WTC11 (cell line): Measurements from ENCODE around the gene CCSER1. TPM values are rescaled to one million over a fixed set of nuclear protein-coding genes. Genes with fewer than 3 reads are reported as not detected.

Experiments
- ATAC-seq: fragments of 200-7000 bp; cut with Tn5 transposase; 2 replicates; pipeline ENCODE4 v1.10.0; 2021; ENCODE audit warnings: mild to moderate bottlenecking, moderate library complexity
- CTCF ChIA-PET: fragments of 300-600 bp; sonication (Branson Sonifier 250); formaldehyde crosslinking; loops from one replicate; lab custom pipeline; 2021; ENCODE audit warnings: antibody characterized with exemption; lab: Charles Lee
- POLR2A ChIA-PET: fragments of 350-600 bp; sonication (Branson Sonifier 250); formaldehyde crosslinking; loops from one replicate; lab custom pipeline; 2021; ENCODE audit warnings: antibody characterized with exemption; lab: Charles Lee
- DNase-seq: peaks from one replicate; pipeline ENCODE4 v3.0.0; 2021; ENCODE audit warnings: low spot score
- H3K27ac Mint-ChIP-seq: 2 replicates; pipeline ENCODE4 v1.8.0; 2021; ENCODE audit warnings: mixed read lengths
- H3K27me3 Mint-ChIP-seq: 2 replicates; pipeline ENCODE4 v1.8.0; 2021; ENCODE audit warnings: low read depth, mild to moderate bottlenecking, moderate library complexity, mixed read lengths
- H3K36me3 Mint-ChIP-seq: 2 replicates; pipeline ENCODE4 v1.8.0; 2021; ENCODE audit warnings: mixed read lengths
- H3K4me1 Mint-ChIP-seq: 2 replicates; pipeline ENCODE4 v1.8.0; 2022; ENCODE audit warnings: mixed read lengths
- H3K4me3 Mint-ChIP-seq: 2 replicates; pipeline ENCODE4 v1.8.0; 2021; ENCODE audit warnings: mild to moderate bottlenecking, moderate library complexity, mixed read lengths
- H3K9me3 Mint-ChIP-seq: 2 replicates; pipeline ENCODE4 v1.8.0; 2021; ENCODE audit warnings: mixed read lengths
- ELF4 ChIP-seq: sonication (generic); formaldehyde crosslinking; IDR thresholded peaks from 2 replicates; pipeline ENCODE4 v1.8.1; 2022; ENCODE audit warnings: low read depth, mild to moderate bottlenecking, moderate library complexity, missing genetic modification reagents
- ESRRA ChIP-seq: sonication (generic); formaldehyde crosslinking; IDR thresholded peaks from 2 replicates; pipeline ENCODE4 v1.8.1; 2022; ENCODE audit warnings: mild to moderate bottlenecking, missing genetic modification reagents, borderline replicate concordance
- GRHL2 ChIP-seq: fragments of 250-450 bp; sonication (Bioruptor Pico); IDR thresholded peaks from 2 replicates; pipeline ENCODE4 v1.8.0; 2022; ENCODE audit warnings: mild to moderate bottlenecking, moderate library complexity; ENCODE audit not compliant: insufficient replicate concordance, severe bottlenecking
- HMGA2 ChIP-seq: fragments of 250-450 bp; sonication (Bioruptor Pico); IDR thresholded peaks from 2 replicates; pipeline ENCODE4 v1.4.0; 2021; ENCODE audit warnings: mild to moderate bottlenecking, moderate library complexity
- JAZF1 ChIP-seq: fragments of 250-450 bp; sonication (Bioruptor Pico); IDR thresholded peaks from 2 replicates; pipeline ENCODE4 v1.9.0; 2021; ENCODE audit warnings: moderate library complexity, mild to moderate bottlenecking, inconsistent platforms
- JUN ChIP-seq: sonication (generic); formaldehyde crosslinking; IDR thresholded peaks from 2 replicates; pipeline ENCODE4 v1.8.0; 2023; ENCODE audit warnings: mild to moderate bottlenecking, missing genetic modification reagents
- SMAD3 ChIP-seq: sonication (generic); formaldehyde crosslinking; IDR thresholded peaks from 2 replicates; pipeline ENCODE4 v1.8.0; 2022; ENCODE audit warnings: missing genetic modification reagents, mild to moderate bottlenecking, borderline replicate concordance
- SMAD4 ChIP-seq: sonication (generic); formaldehyde crosslinking; IDR thresholded peaks from 2 replicates; pipeline ENCODE4 v1.8.0; 2022; ENCODE audit warnings: mild to moderate bottlenecking, missing genetic modification reagents
- TEAD1 ChIP-seq: sonication (generic); formaldehyde crosslinking; IDR thresholded peaks from 2 replicates; pipeline ENCODE4 v1.8.0; 2022; ENCODE audit warnings: mild to moderate bottlenecking, missing genetic modification reagents
- TP53 ChIP-seq: sonication (generic); formaldehyde crosslinking; IDR thresholded peaks from 2 replicates; pipeline ENCODE4 v1.8.1; 2023; ENCODE audit warnings: mild to moderate bottlenecking, missing genetic modification reagents
- ZNF396 ChIP-seq: fragments of 250-450 bp; sonication (Bioruptor Pico); IDR thresholded peaks from 2 replicates; pipeline ENCODE4 v1.8.0; 2021; ENCODE audit warnings: mild to moderate bottlenecking, moderate library complexity, borderline replicate concordance
- ZNF416 ChIP-seq: fragments of 250-450 bp; sonication (Bioruptor Pico); IDR thresholded peaks from 2 replicates; pipeline ENCODE4 v1.9.0; 2021; ENCODE audit warnings: mild to moderate bottlenecking, inconsistent platforms
- total RNA-seq: library from RNA; stranded (reverse); gene quantifications from 3 replicates; pipeline ENCODE4 v1.2.3, GENCODE V29; 2021
- TF ChIP-seq, protein P1 (sequence below): sonication (generic); formaldehyde crosslinking; IDR thresholded peaks from 2 replicates; pipeline ENCODE4 v1.8.1; 2022; ENCODE audit warnings: low read depth, missing genetic modification reagents, borderline replicate concordance
- TF ChIP-seq, protein P2 (sequence below): sonication (generic); formaldehyde crosslinking; IDR thresholded peaks from 2 replicates; pipeline ENCODE4 v1.8.1; 2023; ENCODE audit warnings: mild to moderate bottlenecking, missing genetic modification reagents, moderate library complexity
- TF ChIP-seq, protein P3 (sequence below): sonication (generic); formaldehyde crosslinking; IDR thresholded peaks from 2 replicates; pipeline ENCODE4 v1.8.1; 2023; ENCODE audit warnings: mild to moderate bottlenecking, moderate library complexity, missing genetic modification reagents
- TF ChIP-seq, protein P4 (sequence below): sonication (generic); formaldehyde crosslinking; IDR thresholded peaks from 2 replicates; pipeline ENCODE4 v1.8.0; 2023; ENCODE audit warnings: missing genetic modification reagents, mild to moderate bottlenecking, borderline replicate concordance
- TF ChIP-seq, protein P5 (sequence below): sonication (generic); formaldehyde crosslinking; IDR thresholded peaks from 2 replicates; pipeline ENCODE4 v1.8.1; 2022; ENCODE audit warnings: missing genetic modification reagents, borderline replicate concordance
- TF ChIP-seq, protein P6 (sequence below): sonication (generic); formaldehyde crosslinking; IDR thresholded peaks from 2 replicates; pipeline ENCODE4 v1.8.0; 2022; ENCODE audit warnings: mild to moderate bottlenecking, missing genetic modification reagents

The CCSER1 gene
- total RNA-seq, 1 experiment from 2014 or later, result 0.87 TPM

DNA sequence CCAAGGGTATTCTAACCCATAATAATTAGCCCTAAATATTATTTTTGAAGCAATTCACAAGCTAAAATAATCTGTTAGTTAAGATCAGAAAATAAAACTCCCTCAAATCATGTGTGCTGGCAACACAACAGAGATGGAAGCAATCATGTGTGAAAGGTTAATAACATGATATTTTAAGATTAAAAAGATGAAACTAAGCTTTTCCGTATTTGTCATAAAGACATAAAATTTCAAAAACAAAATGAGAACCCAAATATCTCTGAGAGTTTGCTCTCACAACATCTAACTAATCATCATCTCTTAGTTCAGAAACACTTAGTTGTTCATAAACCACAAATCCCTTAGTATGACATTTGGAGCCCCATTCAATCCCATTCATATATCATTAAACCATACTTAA, 749.1 kb downstream of the CCSER1 start:
- CTCF ChIA-PET, result no interaction called here

DNA sequence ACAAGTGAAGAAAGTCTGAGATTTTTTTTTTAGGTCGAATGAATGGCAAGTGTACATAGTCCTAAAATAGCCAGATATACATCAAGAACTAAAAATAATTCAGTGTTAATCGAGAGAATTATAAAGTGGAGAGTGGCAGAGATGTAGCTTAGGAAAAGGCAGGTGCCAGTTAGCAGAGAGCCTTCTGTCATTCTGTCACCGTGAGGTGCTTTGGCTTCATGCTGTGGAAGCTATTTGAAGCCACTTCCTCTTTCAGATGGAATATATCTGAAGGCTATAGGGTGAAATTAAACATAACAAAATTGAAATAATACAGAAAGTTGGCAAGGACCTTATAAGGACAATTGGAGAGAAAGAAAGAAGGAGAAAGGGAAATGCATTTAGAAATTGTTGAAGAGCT, 756.3 kb downstream of the CCSER1 start:
- Mint-ChIP-seq H3K4me1 (peaks cover 14% of the 10 kb centered on the region), H3K9me3 (peaks cover 8% of the 10 kb centered on the region), H3K36me3 (no peaks in the 10 kb centered on the region), H3K27ac (no peak overlapping the region), H3K27me3 (no peaks in the 10 kb centered on the region), H3K4me3 (no peak overlapping the region)
- POLR2A ChIA-PET, result interaction anchor here (0.6 kb wide), 2 partner anchors 138 to 827 kb away, joined by 7 to 8 read pairs; no protein-coding TSS in a partner anchor
- TF ChIP-seq, protein P1, sequence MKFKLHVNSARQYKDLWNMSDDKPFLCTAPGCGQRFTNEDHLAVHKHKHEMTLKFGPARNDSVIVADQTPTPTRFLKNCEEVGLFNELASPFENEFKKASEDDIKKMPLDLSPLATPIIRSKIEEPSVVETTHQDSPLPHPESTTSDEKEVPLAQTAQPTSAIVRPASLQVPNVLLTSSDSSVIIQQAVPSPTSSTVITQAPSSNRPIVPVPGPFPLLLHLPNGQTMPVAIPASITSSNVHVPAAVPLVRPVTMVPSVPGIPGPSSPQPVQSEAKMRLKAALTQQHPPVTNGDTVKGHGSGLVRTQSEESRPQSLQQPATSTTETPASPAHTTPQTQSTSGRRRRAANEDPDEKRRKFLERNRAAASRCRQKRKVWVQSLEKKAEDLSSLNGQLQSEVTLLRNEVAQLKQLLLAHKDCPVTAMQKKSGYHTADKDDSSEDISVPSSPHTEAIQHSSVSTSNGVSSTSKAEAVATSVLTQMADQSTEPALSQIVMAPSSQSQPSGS (CRISPR knock-in tag), result no peak
- TF ChIP-seq TEAD1 (CRISPR knock-in tag), result no peak
- TF ChIP-seq, protein P2, sequence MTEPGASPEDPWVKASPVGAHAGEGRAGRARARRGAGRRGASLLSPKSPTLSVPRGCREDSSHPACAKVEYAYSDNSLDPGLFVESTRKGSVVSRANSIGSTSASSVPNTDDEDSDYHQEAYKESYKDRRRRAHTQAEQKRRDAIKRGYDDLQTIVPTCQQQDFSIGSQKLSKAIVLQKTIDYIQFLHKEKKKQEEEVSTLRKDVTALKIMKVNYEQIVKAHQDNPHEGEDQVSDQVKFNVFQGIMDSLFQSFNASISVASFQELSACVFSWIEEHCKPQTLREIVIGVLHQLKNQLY (CRISPR knock-in tag), result no peak
- TF ChIP-seq, protein P3, sequence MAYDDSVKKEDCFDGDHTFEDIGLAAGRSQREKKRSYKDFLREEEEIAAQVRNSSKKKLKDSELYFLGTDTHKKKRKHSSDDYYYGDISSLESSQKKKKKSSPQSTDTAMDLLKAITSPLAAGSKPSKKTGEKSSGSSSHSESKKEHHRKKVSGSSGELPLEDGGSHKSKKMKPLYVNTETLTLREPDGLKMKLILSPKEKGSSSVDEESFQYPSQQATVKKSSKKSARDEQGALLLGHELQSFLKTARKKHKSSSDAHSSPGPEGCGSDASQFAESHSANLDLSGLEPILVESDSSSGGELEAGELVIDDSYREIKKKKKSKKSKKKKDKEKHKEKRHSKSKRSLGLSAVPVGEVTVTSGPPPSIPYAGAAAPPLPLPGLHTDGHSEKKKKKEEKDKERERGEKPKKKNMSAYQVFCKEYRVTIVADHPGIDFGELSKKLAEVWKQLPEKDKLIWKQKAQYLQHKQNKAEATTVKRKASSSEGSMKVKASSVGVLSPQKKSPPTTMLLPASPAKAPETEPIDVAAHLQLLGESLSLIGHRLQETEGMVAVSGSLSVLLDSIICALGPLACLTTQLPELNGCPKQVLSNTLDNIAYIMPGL, result no peak
- TF ChIP-seq ESRRA (CRISPR knock-in tag), result no peak
- no peak for TF ChIP-seq SMAD3 (CRISPR knock-in tag)
- no peak for TF ChIP-seq SMAD4 (CRISPR knock-in tag)
- TF ChIP-seq, protein P4, sequence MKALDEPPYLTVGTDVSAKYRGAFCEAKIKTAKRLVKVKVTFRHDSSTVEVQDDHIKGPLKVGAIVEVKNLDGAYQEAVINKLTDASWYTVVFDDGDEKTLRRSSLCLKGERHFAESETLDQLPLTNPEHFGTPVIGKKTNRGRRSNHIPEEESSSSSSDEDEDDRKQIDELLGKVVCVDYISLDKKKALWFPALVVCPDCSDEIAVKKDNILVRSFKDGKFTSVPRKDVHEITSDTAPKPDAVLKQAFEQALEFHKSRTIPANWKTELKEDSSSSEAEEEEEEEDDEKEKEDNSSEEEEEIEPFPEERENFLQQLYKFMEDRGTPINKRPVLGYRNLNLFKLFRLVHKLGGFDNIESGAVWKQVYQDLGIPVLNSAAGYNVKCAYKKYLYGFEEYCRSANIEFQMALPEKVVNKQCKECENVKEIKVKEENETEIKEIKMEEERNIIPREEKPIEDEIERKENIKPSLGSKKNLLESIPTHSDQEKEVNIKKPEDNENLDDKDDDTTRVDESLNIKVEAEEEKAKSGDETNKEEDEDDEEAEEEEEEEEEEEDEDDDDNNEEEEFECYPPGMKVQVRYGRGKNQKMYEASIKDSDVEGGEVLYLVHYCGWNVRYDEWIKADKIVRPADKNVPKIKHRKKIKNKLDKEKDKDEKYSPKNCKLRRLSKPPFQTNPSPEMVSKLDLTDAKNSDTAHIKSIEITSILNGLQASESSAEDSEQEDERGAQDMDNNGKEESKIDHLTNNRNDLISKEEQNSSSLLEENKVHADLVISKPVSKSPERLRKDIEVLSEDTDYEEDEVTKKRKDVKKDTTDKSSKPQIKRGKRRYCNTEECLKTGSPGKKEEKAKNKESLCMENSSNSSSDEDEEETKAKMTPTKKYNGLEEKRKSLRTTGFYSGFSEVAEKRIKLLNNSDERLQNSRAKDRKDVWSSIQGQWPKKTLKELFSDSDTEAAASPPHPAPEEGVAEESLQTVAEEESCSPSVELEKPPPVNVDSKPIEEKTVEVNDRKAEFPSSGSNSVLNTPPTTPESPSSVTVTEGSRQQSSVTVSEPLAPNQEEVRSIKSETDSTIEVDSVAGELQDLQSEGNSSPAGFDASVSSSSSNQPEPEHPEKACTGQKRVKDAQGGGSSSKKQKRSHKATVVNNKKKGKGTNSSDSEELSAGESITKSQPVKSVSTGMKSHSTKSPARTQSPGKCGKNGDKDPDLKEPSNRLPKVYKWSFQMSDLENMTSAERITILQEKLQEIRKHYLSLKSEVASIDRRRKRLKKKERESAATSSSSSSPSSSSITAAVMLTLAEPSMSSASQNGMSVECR, result no peak
- TF ChIP-seq ZNF396 (CRISPR knock-in tag), result no peak
- TF ChIP-seq JAZF1 (CRISPR knock-in tag), result no peak
- TF ChIP-seq ELF4 (CRISPR knock-in tag), result no peak
- DNase-seq (no peak), ATAC-seq (no peak)
- CTCF ChIA-PET, result no interaction called here

More for the DNA sequence above, 749.1 kb downstream of the CCSER1 start:
- Mint-ChIP-seq H3K4me3 (no peak overlapping the region), H3K27me3 (no peaks in the 10 kb centered on the region), H3K36me3 (no peaks in the 10 kb centered on the region), H3K4me1 (peaks cover 28% of the 10 kb centered on the region), H3K27ac (no peak overlapping the region), H3K9me3 (peaks cover 5% of the 10 kb centered on the region)
- POLR2A ChIA-PET, result no interaction called here
- ATAC-seq (no peak), DNase-seq (no peak)
- no peak for TF ChIP-seq HMGA2 (CRISPR knock-in tag)
- no peak for TF ChIP-seq GRHL2 (CRISPR knock-in tag)
- no peak for TF ChIP-seq TP53 (CRISPR knock-in tag)

DNA sequence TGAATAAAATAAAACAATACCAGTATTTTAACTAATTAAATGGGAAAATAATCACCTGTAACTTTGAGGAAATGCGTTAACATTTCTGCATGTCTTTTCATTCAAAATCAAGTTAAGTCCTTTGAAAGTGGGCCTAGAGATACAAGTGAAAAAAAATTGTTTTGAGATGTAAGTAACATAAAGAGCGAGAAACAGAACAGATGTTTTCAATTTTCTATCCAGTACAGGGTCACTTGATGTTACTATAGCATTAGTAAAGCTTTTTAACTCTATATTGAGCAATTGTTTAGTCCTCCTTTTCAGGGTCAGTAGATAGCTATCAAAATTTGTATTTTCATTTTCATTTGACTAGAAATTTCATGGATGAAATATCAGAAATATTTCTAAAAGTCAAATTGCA, 761.4 kb downstream of the CCSER1 start:
- CTCF ChIA-PET, result no interaction called here

More for the DNA sequence above, 761.4 kb downstream of the CCSER1 start:
- no peaks in the 10 kb centered on the region for H3K27me3 Mint-ChIP-seq
- peak overlapping the region; percentile 72 for H3K27ac Mint-ChIP-seq
- H3K9me3 Mint-ChIP-seq, result peaks cover 3% of the 10 kb centered on the region; the same call in 1 of the 2 replicates
- H3K4me3 Mint-ChIP-seq, result no peak overlapping the region
- TF ChIP-seq JUN (CRISPR knock-in tag) (no peak), ZNF416 (CRISPR knock-in tag) (no peak), SMAD4 (CRISPR knock-in tag) (no peak), HMGA2 (CRISPR knock-in tag) (no peak)
- TF ChIP-seq, protein P5, sequence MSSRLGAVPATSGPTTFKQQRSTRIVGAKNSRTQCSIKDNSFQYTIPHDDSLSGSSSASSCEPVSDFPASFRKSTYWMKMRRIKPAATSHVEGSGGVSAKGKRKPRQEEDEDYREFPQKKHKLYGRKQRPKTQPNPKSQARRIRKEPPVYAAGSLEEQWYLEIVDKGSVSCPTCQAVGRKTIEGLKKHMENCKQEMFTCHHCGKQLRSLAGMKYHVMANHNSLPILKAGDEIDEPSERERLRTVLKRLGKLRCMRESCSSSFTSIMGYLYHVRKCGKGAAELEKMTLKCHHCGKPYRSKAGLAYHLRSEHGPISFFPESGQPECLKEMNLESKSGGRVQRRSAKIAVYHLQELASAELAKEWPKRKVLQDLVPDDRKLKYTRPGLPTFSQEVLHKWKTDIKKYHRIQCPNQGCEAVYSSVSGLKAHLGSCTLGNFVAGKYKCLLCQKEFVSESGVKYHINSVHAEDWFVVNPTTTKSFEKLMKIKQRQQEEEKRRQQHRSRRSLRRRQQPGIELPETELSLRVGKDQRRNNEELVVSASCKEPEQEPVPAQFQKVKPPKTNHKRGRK (CRISPR knock-in tag), result no peak
- TF ChIP-seq, protein P2 (CRISPR knock-in tag), result no peak
- TF ChIP-seq, protein P6, sequence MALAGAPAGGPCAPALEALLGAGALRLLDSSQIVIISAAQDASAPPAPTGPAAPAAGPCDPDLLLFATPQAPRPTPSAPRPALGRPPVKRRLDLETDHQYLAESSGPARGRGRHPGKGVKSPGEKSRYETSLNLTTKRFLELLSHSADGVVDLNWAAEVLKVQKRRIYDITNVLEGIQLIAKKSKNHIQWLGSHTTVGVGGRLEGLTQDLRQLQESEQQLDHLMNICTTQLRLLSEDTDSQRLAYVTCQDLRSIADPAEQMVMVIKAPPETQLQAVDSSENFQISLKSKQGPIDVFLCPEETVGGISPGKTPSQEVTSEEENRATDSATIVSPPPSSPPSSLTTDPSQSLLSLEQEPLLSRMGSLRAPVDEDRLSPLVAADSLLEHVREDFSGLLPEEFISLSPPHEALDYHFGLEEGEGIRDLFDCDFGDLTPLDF (CRISPR knock-in tag), result no peak
- no peak for ATAC-seq
- no peaks in the 10 kb centered on the region for H3K36me3 Mint-ChIP-seq
- peaks cover 16% of the 10 kb centered on the region for H3K4me1 Mint-ChIP-seq
- no peak for DNase-seq
- POLR2A ChIA-PET, result no interaction called here
